COLO668 (cell line): ENCODE data around the gene CAPRIN1.
A peak's percentile ranks its signal among the peaks of the same experiment; 100 is the strongest.

ENCODE experiments used
- DNase-seq: peaks from one replicate; lab custom pipeline; 2025; ENCODE audit not compliant: unreplicated experiment; lab: John Stamatoyannopoulos, UW

The CAPRIN1 gene

GRCh38 chr11:34051349-34052035, at the start of gene CAPRIN1:
Gene CAPRIN1, plus strand, starts transcription at chr11:34051731. Its CDS starts 690 bp downstream, at chr11:34052421.
- DNase-seq = peak; percentile 96

GRCh38 chr11:34002420-34002819, 49.1 kb upstream of the CAPRIN1 start:
- peak; percentile 11 for DNase-seq

- DNase-seq = no peak
Observed at GRCh38 chr11:34004236-34004635, 47.3 kb upstream of the CAPRIN1 start.

- DNase-seq = no peak
Observed at GRCh38 chr11:34006876-34007275, 44.7 kb upstream of the CAPRIN1 start.

- no peak for DNase-seq
Observed at GRCh38 chr11:34012734-34013133, 38.8 kb upstream of the CAPRIN1 start.

GRCh38 chr11:34013898-34014571, 37.5 kb upstream of the CAPRIN1 start:
- no peak for DNase-seq

GRCh38 chr11:34021977-34022735, 29.4 kb upstream of the CAPRIN1 start:
- no peak for DNase-seq

GRCh38 chr11:34026432-34026831, 25.1 kb upstream of the CAPRIN1 start:
- no peak for DNase-seq

GRCh38 chr11:34027516-34028408, 23.8 kb upstream of the CAPRIN1 start:
- no peak for DNase-seq

- DNase-seq = no peak
Observed at GRCh38 chr11:34028425-34028824, 23.1 kb upstream of the CAPRIN1 start.

- no peak for DNase-seq
Observed at GRCh38 chr11:34029176-34029575, 22.4 kb upstream of the CAPRIN1 start.

- DNase-seq = no peak
Observed at GRCh38 chr11:34030382-34030781, 21.1 kb upstream of the CAPRIN1 start.

GRCh38 chr11:34033399-34033798, 18.1 kb upstream of the CAPRIN1 start:
- DNase-seq = no peak

- DNase-seq = no peak
Observed at GRCh38 chr11:34034053-34034452, 17.5 kb upstream of the CAPRIN1 start.

- DNase-seq = no peak
Observed at GRCh38 chr11:34036456-34036855, 15.1 kb upstream of the CAPRIN1 start.

GRCh38 chr11:34037016-34037415, 14.5 kb upstream of the CAPRIN1 start:
- no peak for DNase-seq

- no peak for DNase-seq
Observed at GRCh38 chr11:34040571-34040970, 11.0 kb upstream of the CAPRIN1 start.

- no peak for DNase-seq
Observed at GRCh38 chr11:34044664-34045485, 6.7 kb upstream of the CAPRIN1 start.

GRCh38 chr11:34049028-34049427, 2.5 kb upstream of the CAPRIN1 start:
- no peak for DNase-seq
